ENCODE data around the gene EDAR.
A peak's percentile ranks its signal among the peaks of the same experiment; 100 is the strongest.

The EDAR gene

DNA sequence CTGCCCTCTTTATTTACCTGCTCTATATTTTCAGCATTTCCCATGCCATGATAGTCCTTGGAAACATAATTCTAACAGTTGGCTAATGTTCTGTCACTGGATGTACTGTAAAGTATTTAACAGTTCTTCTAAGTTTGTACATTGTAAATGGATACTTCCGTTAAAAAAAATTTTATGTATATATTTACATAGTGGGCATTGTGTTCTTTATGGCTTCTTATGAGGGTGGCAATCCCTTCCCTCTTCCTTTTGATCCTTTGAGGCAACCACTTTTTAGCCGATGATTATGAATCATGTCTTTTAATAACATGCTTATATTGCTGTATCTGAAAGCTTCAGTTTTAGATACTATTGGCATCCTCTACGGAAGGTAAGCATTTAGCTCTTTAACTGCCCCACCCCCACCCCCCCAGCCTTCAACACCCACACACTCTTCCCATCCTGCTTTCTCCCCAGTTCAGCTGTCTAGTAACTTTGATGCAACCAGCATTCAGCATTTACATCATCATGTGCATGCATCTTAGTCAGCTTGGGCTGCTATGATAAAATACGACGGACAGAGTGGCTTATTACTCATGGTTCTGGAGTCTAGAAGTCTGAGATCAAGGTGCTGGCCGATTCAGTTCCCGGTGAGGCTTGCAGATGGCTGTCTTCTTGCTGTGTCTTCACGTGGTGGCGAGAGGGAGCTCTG lies 21.0 kb upstream of the EDAR start:
- TF ChIP-seq, protein P1, sequence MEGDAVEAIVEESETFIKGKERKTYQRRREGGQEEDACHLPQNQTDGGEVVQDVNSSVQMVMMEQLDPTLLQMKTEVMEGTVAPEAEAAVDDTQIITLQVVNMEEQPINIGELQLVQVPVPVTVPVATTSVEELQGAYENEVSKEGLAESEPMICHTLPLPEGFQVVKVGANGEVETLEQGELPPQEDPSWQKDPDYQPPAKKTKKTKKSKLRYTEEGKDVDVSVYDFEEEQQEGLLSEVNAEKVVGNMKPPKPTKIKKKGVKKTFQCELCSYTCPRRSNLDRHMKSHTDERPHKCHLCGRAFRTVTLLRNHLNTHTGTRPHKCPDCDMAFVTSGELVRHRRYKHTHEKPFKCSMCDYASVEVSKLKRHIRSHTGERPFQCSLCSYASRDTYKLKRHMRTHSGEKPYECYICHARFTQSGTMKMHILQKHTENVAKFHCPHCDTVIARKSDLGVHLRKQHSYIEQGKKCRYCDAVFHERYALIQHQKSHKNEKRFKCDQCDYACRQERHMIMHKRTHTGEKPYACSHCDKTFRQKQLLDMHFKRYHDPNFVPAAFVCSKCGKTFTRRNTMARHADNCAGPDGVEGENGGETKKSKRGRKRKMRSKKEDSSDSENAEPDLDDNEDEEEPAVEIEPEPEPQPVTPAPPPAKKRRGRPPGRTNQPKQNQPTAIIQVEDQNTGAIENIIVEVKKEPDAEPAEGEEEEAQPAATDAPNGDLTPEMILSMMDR (IDR thresholded peaks at IDR 0.05; ENCODE audit: control insufficient read depth, insufficient read depth, low read depth, low read length, missing control alignments), result no peak
- H3K4me3 ChIP-seq (ENCODE audit: control insufficient read depth, low read depth, low read length), result no peak overlapping the region
- peak; percentile 7 for DNase-seq (ENCODE audit: low read depth)

DNA sequence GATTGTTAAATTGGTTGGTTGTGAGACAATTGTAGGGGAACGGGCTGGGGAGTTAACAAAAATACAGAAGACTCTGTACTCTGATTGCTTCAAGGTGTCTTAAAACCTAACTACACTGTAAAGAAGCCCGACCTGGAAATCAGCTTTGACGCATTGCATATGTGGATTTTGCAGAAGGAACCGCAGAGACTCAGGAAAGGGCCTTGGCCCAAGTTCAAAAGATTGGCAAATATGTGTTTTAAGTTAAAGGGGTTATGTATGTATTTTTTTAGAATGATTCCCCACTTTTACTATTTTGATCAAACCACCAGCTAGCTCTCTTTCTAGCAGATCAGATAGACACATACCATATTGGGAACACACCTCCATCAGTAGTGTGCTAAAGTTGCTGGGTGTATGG lies 18.0 kb upstream of the EDAR start:
- TF ChIP-seq, protein P1 (IDR thresholded peaks at IDR 0.05; ENCODE audit: control insufficient read depth, insufficient read depth, low read depth, low read length, missing control alignments), result no peak
- DNase-seq (ENCODE audit: low read depth), result no peak
- H3K4me3 ChIP-seq (ENCODE audit: control insufficient read depth, low read depth, low read length), result no peak overlapping the region

GRCh38 chr2:109005686-109006204 lies 16.7 kb upstream of the EDAR start:
- TF ChIP-seq, protein P1 (IDR thresholded peaks at IDR 0.05; ENCODE audit: control insufficient read depth, insufficient read depth, low read depth, low read length, missing control alignments), result no peak
- DNase-seq (ENCODE audit: low read depth), result no peak
- H3K4me3 ChIP-seq (ENCODE audit: control insufficient read depth, low read depth, low read length), result no peak overlapping the region

DNA sequence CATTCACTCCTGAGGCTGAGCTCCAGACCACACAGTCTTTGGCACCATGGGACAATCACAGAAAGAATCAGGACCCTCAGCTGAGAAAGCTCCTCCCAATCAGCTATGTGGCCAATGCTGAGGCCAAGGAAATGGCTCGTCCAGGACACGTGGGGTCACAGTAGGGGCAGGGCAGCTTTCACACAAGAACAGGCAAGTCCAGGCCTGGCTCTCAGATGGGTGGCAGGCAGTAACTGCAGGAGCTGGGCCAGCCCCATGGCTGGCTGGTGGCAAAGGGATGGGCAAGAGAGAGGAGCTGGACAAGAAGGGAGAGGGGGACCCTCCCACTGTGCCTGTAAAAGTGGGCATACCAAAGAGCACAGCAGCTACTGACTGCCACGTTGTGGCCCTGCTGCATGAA lies 12.2 kb upstream of the EDAR start:
- TF ChIP-seq, protein P1 (IDR thresholded peaks at IDR 0.05; ENCODE audit: control insufficient read depth, insufficient read depth, low read depth, low read length, missing control alignments), result no peak
- DNase-seq (ENCODE audit: low read depth), result no peak
- H3K4me3 ChIP-seq (ENCODE audit: control insufficient read depth, low read depth, low read length), result no peak overlapping the region

DNA sequence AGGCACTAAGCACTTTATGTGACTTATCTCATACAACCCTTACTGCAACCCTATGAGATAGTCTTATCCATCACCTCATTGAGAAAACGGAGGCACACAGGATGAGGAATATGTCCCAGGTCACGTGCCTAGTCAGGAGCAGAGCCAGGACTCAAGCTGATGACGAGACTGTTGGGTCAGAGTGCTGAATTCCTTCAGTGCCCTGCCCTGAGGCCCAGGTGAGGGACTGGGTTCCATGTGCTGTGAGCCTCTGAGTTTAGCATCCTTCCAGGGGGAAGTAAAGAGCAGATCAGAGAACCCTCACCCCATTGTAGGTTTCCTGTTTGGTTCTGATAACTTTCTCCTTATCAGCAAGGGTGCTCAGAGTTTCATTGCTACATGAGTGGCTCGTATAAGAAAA lies 11.7 kb upstream of the EDAR start:
- no peak for DNase-seq (ENCODE audit: low read depth)
- TF ChIP-seq, protein P1 (IDR thresholded peaks at IDR 0.05; ENCODE audit: control insufficient read depth, insufficient read depth, low read depth, low read length, missing control alignments), result no peak
- H3K4me3 ChIP-seq (ENCODE audit: control insufficient read depth, low read depth, low read length), result no peak overlapping the region

GRCh38 chr2:108998911-108999310 lies 9.9 kb upstream of the EDAR start:
- TF ChIP-seq, protein P1 (IDR thresholded peaks at IDR 0.05; ENCODE audit: control insufficient read depth, insufficient read depth, low read depth, low read length, missing control alignments), result no peak
- H3K4me3 ChIP-seq (ENCODE audit: control insufficient read depth, low read depth, low read length), result no peak overlapping the region
- no peak for DNase-seq (ENCODE audit: low read depth)
